Sciatic nerve (tissue), 2 donors: ENCODE data around the gene HBG2. TPM values are rescaled to one million over a fixed set of nuclear protein-coding genes. Genes with fewer than 3 reads are reported as not detected.
"Not testable (repeated sequence)": the region's sequence is repeated elsewhere in the genome, so short reads cannot be mapped to it uniquely, and the experiment has no call there.

Experiments
- ATAC-seq: fragments of 200-7000 bp; cut with Tn5 transposase; one replicate; pipeline ENCODE4 v1.9.1; 2020; ENCODE audit warnings: mild to moderate bottlenecking, moderate library complexity
- DNase-seq: peaks from one replicate; pipeline ENCODE4 v3.0.0-alpha.2; 2020; ENCODE audit warnings: low spot score
- intact Hi-C: fragments of 100-400 bp; cut with DNase I; formaldehyde crosslinking; loops from one replicate; pipeline ENCODE4 v1.14.2; 2022
- total RNA-seq: library from RNA; stranded (reverse); fragmentation: NEBNext Ultra II Directional; extraction: Animal tissue kit (Norgen Biotek cat#: 25700); gene quantifications from one replicate; pipeline ENCODE4 v1.2.1, GENCODE V29; 2021
- donor health status: DM: no; HTN: no; CAD: no.
- donor health status: DM: no; HTN: no; CAD: no.

The HBG2 gene
- total RNA-seq, 1 donor from 2014 or later, result 6.1 TPM

GRCh38 chr11:5283882-5284281 lies 29.3 kb upstream of the HBG2 start:
- ATAC-seq, result no peak
- intact Hi-C loops, result no loop called here

GRCh38 chr11:5283086-5283485 lies 28.5 kb upstream of the HBG2 start:
- DNase-seq (no peak), ATAC-seq (no peak)
- intact Hi-C loops, result no loop called here

More at GRCh38 chr11:5283882-5284281, 29.3 kb upstream of the HBG2 start:
- no peak for DNase-seq

GRCh38 chr11:5282628-5283027 lies 28.0 kb upstream of the HBG2 start:
- intact Hi-C loops, result no loop called here

GRCh38 chr11:5281596-5281995 lies 27.0 kb upstream of the HBG2 start:
- intact Hi-C loops, result no loop called here
- DNase-seq (no peak), ATAC-seq (no peak)

More at GRCh38 chr11:5282628-5283027, 28.0 kb upstream of the HBG2 start:
- DNase-seq (no peak), ATAC-seq (no peak)

- DNase-seq (peak; percentile 60), ATAC-seq (peak; percentile 90)
- intact Hi-C loops, result no loop called here
These were observed 26.1 kb upstream of the HBG2 start for GRCh38 chr11:5280582-5281102.

GRCh38 chr11:5279471-5280090 lies 25.0 kb upstream of the HBG2 start:
- intact Hi-C loops, result no loop called here
- no peak for ATAC-seq
- DNase-seq, result no peak

GRCh38 chr11:5277807-5278382 lies 23.3 kb upstream of the HBG2 start:
- no peak for ATAC-seq
- no peak for DNase-seq
- intact Hi-C loops, result no loop called here

- no peak for ATAC-seq
- intact Hi-C loops, result no loop called here
- DNase-seq, result no peak
These were observed 22.1 kb upstream of the HBG2 start for GRCh38 chr11:5276697-5277096.

- intact Hi-C loops, result no loop called here
- no peak for DNase-seq
- no peak for ATAC-seq
These were observed 21.0 kb upstream of the HBG2 start for GRCh38 chr11:5275369-5276110.

- DNase-seq (no peak), ATAC-seq (no peak)
- intact Hi-C loops, result no loop called here
These were observed 19.8 kb upstream of the HBG2 start for GRCh38 chr11:5274395-5274794.

- ATAC-seq (no peak), DNase-seq (no peak)
- intact Hi-C loops, result no loop called here
These were observed 17.9 kb upstream of the HBG2 start for GRCh38 chr11:5272395-5273017.

GRCh38 chr11:5269715-5270147 lies 15.2 kb upstream of the HBG2 start, which contains the start of gene HBE1:
HBE1 (minus strand) TSS chr11:5269945; CDS start chr11:5269890, 55 bp downstream.
- DNase-seq (no peak), ATAC-seq (no peak)
- intact Hi-C loops, result no loop called here

GRCh38 chr11:5267033-5267563 lies 12.5 kb upstream of the HBG2 start:
- DNase-seq (no peak), ATAC-seq (no peak)
- intact Hi-C loops, result no loop called here

- DNase-seq (no peak), ATAC-seq (no peak)
These were observed 12.0 kb upstream of the HBG2 start for GRCh38 chr11:5266609-5267008.

GRCh38 chr11:5265832-5266231 lies 11.3 kb upstream of the HBG2 start:
- ATAC-seq, result no peak
- DNase-seq, result no peak
- intact Hi-C loops, result no loop called here

More at GRCh38 chr11:5266609-5267008, 12.0 kb upstream of the HBG2 start:
- intact Hi-C loops, result no loop called here

GRCh38 chr11:5258543-5259262 lies 4.1 kb upstream of the HBG2 start:
- intact Hi-C loops, result no loop called here
- no peak for DNase-seq
- no peak for ATAC-seq

GRCh38 chr11:5257296-5257695 lies 2.7 kb upstream of the HBG2 start:
- intact Hi-C loops, result no loop called here
- DNase-seq (no peak), ATAC-seq (no peak)

- intact Hi-C loops, DNase-seq, ATAC-seq: not testable (repeated sequence)
These were observed 558 bp downstream of the HBG2 start for GRCh38 chr11:5254023-5254422.

GRCh38 chr11:5253440-5253839 lies 1.1 kb downstream of the HBG2 start:
- intact Hi-C loops, DNase-seq, ATAC-seq: not testable (repeated sequence)
